ENCODE data around the gene COQ3. TPM values are rescaled to one million over a fixed set of nuclear protein-coding genes. Genes with fewer than 3 reads are reported as not detected.
A peak's percentile ranks its signal among the peaks of the same experiment; 100 is the strongest.

COQ3 gene, protein sequence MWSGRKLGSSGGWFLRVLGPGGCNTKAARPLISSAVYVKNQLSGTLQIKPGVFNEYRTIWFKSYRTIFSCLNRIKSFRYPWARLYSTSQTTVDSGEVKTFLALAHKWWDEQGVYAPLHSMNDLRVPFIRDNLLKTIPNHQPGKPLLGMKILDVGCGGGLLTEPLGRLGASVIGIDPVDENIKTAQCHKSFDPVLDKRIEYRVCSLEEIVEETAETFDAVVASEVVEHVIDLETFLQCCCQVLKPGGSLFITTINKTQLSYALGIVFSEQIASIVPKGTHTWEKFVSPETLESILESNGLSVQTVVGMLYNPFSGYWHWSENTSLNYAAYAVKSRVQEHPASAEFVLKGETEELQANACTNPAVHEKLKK
- 5.6 TPM for polyA plus RNA-seq (2013, experiment 1 of 2)
- polyA plus RNA-seq (2013, experiment 2 of 2) = 6.5 TPM

DNA sequence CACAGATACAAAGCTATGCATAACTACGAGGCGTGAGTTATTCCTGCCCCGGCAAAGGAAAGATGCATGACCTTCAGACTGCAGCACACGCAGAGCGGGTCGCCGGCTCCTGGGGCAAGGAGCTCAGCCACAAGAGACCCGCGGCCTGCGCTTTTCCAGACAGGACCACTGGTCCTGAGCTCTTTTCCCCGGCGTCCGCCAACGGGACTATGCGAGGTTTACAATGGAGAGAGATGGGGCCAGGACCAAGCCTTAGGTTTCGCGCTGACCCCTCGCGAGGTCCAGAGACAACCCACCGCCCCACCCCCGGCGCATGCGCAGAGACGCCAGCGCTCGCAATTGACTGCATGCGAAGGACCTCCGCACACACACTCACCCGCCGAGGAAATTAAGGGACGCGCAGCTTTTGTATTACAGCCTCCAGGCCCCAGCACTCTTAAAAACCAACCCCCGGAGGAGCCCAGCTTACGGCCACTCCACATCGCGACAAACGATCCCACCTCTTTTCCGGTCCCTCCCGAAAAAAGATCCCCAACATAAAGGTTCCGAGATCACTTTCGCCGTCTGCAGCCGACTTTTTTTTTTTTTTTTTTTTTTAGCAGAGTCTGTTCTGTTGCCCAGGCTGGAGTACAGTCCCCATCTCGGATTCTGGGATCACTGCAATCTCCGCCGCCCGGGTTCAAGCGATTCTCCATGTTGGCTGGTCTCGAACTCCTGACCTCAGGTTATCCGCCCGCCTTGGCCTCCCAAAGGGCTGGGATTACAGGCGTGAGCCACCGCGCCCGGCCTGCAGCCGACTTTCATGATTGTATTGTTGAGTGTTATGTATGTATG is at the start of gene COQ3:
Gene COQ3, minus strand, starts transcription at position 498 of the 834 bp plus-strand sequence. Its CDS starts 16 bp downstream, at position 482.
- Histone ChIP-seq H3K4me1 (ENCODE audit: control insufficient read depth, insufficient read depth, low read depth, low read length) (peaks cover 2% of the 10 kb centered on the region), H3K9me3 (ENCODE audit: control insufficient read depth, low read length) (no peaks in the 10 kb centered on the region), H3K23ac (ENCODE audit: low read length in 2 of 2) (peak within 1 kb of the TSS in 1 of 2 experiments; percentile 52), H2BK15ac (ENCODE audit: low read depth, poor library complexity, severe bottlenecking) (peak within 1 kb of the TSS; percentile 60), H3K9ac (ENCODE audit: low read length) (peak within 1 kb of the TSS; percentile 93), H3K14ac (ENCODE audit: low read length in 2 of 2) (no peak within 1 kb of the TSS), H3K4me2 (ENCODE audit: low read length, poor library complexity, severe bottlenecking) (peak within 1 kb of the TSS; percentile 96), H3K4ac (ENCODE audit: low read depth in 1 of 2, low read length in 2 of 2) (peak within 1 kb of the TSS in 1 of 2 experiments; percentile 80), H2AFZ (ENCODE audit: low read depth, low read length) (peak within 1 kb of the TSS; percentile 85), H2BK12ac (ENCODE audit: low read length in 2 of 2) (no peak within 1 kb of the TSS), H3K27ac (ENCODE audit: low read length, poor library complexity, severe bottlenecking) (peak within 1 kb of the TSS; percentile 95), H3K27me3 (ENCODE audit: control insufficient read depth in 1 of 2, insufficient read depth in 1 of 2, low read length in 2 of 2) (no peaks in the 10 kb centered on the region), H3K36me3 (ENCODE audit: control insufficient read depth in 1 of 2, insufficient read depth in 2 of 2, low read depth in 1 of 2, low read length in 2 of 2) (peaks cover 2 to 17% of the 10 kb centered on the region in 2 experiments), H2BK5ac (ENCODE audit: low read depth, low read length, poor library complexity, severe bottlenecking) (peak within 1 kb of the TSS; percentile 14), H2BK120ac (ENCODE audit: low read depth, low read length) (peak within 1 kb of the TSS; percentile 77), H3K79me1 (replicated peaks; ENCODE audit: low read length, poor library complexity, severe bottlenecking) (peaks cover 5% of the 10 kb centered on the region), H3K4me3 (ENCODE audit: insufficient read depth in 1 of 2, low read depth in 1 of 2, low read length in 2 of 2) (peak within 1 kb of the TSS; percentile 86), H4K91ac (ENCODE audit: low read length) (peak within 1 kb of the TSS; percentile 68), H3K18ac (ENCODE audit: low read depth in 1 of 2, low read length in 2 of 2) (peak within 1 kb of the TSS; percentile 77 to 96), H2AK5ac (ENCODE audit: low read length, severe bottlenecking) (no peak within 1 kb of the TSS), H4K8ac (ENCODE audit: low read length) (peak within 1 kb of the TSS; percentile 96)
- peak; percentile 88 for DNase-seq
- 9% methylated on average over 51 of the region's 56 CpGs for WGBS

DNA sequence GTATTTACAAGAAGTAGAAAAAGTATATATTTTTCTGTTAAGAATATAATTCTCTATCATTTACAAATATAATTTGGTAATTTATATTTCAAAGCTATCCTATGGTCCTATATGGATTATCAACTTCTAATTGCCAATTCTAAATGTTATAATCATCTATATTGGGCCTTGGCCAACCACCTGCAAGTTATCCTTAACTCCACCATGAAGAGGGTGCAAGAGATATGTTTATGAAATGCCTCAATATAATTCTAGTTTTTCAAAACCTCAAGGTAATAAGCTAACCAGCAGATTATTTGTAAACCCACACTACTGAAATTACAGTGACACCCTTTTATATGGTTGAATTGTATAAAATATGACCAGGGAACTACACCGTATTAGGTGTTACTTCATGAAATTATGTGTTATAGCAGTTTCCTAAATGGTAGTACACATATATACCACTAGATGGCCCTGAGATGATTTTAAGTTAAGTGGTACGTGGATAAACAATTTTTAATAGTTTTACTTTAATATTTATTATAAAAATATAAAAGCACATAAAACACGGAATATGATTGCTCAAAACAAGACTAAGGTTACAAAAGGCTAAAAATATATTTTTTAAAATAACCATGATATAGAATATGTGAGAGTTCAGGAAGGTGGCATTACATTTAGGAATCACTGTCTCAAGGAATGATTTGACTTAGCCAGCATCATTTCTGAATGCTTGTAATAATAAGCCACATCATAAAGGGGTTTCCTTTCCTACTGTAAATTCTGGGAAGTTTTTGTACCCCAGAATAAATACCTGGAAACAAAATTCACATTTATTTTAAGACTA is 40.9 kb upstream of the COQ3 start:
- H3K4me3 ChIP-seq (ENCODE audit: insufficient read depth in 1 of 2, low read depth in 1 of 2, low read length in 2 of 2) = no peak overlapping the region
- no CpG with 5 or more reads among the region's 3 CpGs for WGBS

GRCh38 chr6:99432877-99433276 is 38.9 kb upstream of the COQ3 start:
- Histone ChIP-seq H3K9ac (ENCODE audit: low read length) (no peak overlapping the region), H3K27me3 (ENCODE audit: control insufficient read depth in 1 of 2, insufficient read depth in 1 of 2, low read length in 2 of 2) (no peaks in the 10 kb centered on the region), H3K4me3 (ENCODE audit: insufficient read depth in 1 of 2, low read depth in 1 of 2, low read length in 2 of 2) (no peak overlapping the region), H2AK5ac (ENCODE audit: low read length, severe bottlenecking) (no peak overlapping the region), H2BK120ac (ENCODE audit: low read depth, low read length) (no peak overlapping the region), H3K4me1 (ENCODE audit: control insufficient read depth, insufficient read depth, low read depth, low read length) (peaks cover 3% of the 10 kb centered on the region), H2BK5ac (ENCODE audit: low read depth, low read length, poor library complexity, severe bottlenecking) (no peak overlapping the region), H3K36me3 (ENCODE audit: control insufficient read depth in 1 of 2, insufficient read depth in 2 of 2, low read depth in 1 of 2, low read length in 2 of 2) (peaks cover 3 to 57% of the 10 kb centered on the region in 2 experiments), H2AFZ (ENCODE audit: low read depth, low read length) (no peak overlapping the region), H3K79me1 (replicated peaks; ENCODE audit: low read length, poor library complexity, severe bottlenecking) (peaks cover 9% of the 10 kb centered on the region), H3K23ac (ENCODE audit: low read length in 2 of 2) (no peak overlapping the region), H4K91ac (ENCODE audit: low read length) (no peak overlapping the region), H3K14ac (ENCODE audit: low read length in 2 of 2) (no peak overlapping the region), H3K18ac (ENCODE audit: low read depth in 1 of 2, low read length in 2 of 2) (no peak overlapping the region), H3K4me2 (ENCODE audit: low read length, poor library complexity, severe bottlenecking) (no peak overlapping the region), H3K27ac (ENCODE audit: low read length, poor library complexity, severe bottlenecking) (no peak overlapping the region), H2BK15ac (ENCODE audit: low read depth, poor library complexity, severe bottlenecking) (no peak overlapping the region), H4K8ac (ENCODE audit: low read length) (no peak overlapping the region), H3K4ac (ENCODE audit: low read depth in 1 of 2, low read length in 2 of 2) (no peak overlapping the region), H2BK12ac (ENCODE audit: low read length in 2 of 2) (no peak overlapping the region), H3K9me3 (ENCODE audit: control insufficient read depth, low read length) (no peaks in the 10 kb centered on the region)
- no peak for DNase-seq
- 33% methylated on average over 1 of the region's 2 CpGs for WGBS

More for the DNA sequence above, 40.9 kb upstream of the COQ3 start:
- Histone ChIP-seq H3K4me1 (ENCODE audit: control insufficient read depth, insufficient read depth, low read depth, low read length) (peaks cover 2% of the 10 kb centered on the region), H4K8ac (ENCODE audit: low read length) (no peak overlapping the region), H3K14ac (ENCODE audit: low read length in 2 of 2) (no peak overlapping the region), H2BK120ac (ENCODE audit: low read depth, low read length) (no peak overlapping the region), H3K4ac (ENCODE audit: low read depth in 1 of 2, low read length in 2 of 2) (no peak overlapping the region), H2BK5ac (ENCODE audit: low read depth, low read length, poor library complexity, severe bottlenecking) (no peak overlapping the region), H3K27ac (ENCODE audit: low read length, poor library complexity, severe bottlenecking) (no peak overlapping the region), H3K36me3 (ENCODE audit: control insufficient read depth in 1 of 2, insufficient read depth in 2 of 2, low read depth in 1 of 2, low read length in 2 of 2) (peaks cover 3 to 62% of the 10 kb centered on the region in 2 experiments), H3K4me2 (ENCODE audit: low read length, poor library complexity, severe bottlenecking) (no peak overlapping the region), H2AK5ac (ENCODE audit: low read length, severe bottlenecking) (no peak overlapping the region), H2BK12ac (ENCODE audit: low read length in 2 of 2) (no peak overlapping the region), H2AFZ (ENCODE audit: low read depth, low read length) (no peak overlapping the region), H3K9ac (ENCODE audit: low read length) (peak overlapping the region; percentile 31), H3K23ac (ENCODE audit: low read length in 2 of 2) (no peak overlapping the region), H2BK15ac (ENCODE audit: low read depth, poor library complexity, severe bottlenecking) (no peak overlapping the region), H4K91ac (ENCODE audit: low read length) (no peak overlapping the region), H3K79me1 (replicated peaks; ENCODE audit: low read length, poor library complexity, severe bottlenecking) (peaks cover 8% of the 10 kb centered on the region), H3K9me3 (ENCODE audit: control insufficient read depth, low read length) (no peaks in the 10 kb centered on the region), H3K27me3 (ENCODE audit: control insufficient read depth in 1 of 2, insufficient read depth in 1 of 2, low read length in 2 of 2) (no peaks in the 10 kb centered on the region), H3K18ac (ENCODE audit: low read depth in 1 of 2, low read length in 2 of 2) (no peak overlapping the region)
- peak; percentile 52 for DNase-seq

Data from mesenchymal stem cell (in vitro differentiated cells and primary cell).